Measurements from ENCODE around the gene COL25A1. TPM values are rescaled to one million over a fixed set of nuclear protein-coding genes. Genes with fewer than 3 reads are reported as not detected.

COL25A1 gene
- total RNA-seq, 1 experiment from 2014 or later: 4.2 TPM

DNA sequence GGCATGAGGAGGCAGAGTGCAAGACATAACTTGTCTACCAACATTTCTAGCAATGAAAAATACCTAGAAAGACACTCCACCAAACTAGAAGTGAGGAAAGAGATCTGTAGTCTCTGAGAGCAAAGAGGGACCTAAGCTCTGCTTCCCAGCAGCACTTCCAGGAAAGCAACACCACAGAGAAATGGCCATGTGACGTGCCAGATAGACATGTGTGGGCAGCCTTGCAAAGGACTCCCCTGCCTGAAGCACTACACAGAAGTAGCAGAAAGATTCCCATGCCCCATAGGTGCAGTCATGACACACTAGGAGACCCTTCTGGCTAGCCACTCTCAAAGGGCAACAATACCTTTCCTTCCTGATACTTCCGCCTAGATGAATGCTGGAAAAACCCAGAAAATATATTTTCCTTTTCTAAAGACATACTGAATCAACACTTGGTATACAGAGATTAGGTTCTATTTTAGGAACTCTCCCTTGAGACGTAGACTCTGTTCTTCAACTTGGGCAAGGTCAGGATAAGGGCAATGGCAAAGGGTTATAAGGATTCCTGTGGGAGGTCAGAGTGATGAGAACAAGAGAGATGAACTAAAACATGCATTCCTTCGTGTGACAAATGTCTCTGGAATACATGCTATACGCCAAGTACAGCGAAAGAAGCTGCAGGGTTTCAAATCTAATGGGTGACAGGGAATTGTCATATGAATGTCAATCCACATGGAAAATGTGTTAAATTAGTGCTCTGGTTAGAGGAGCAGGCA, 352.1 kb downstream of the COL25A1 start:
- H3K4me1 ChIP-seq (ENCODE audit: insufficient read depth, low read length): no peaks in the 10 kb centered on the region; the same call in 1 of the 2 replicates
- TF ChIP-seq CTCF (conservative IDR thresholded peaks at IDR 0.05): no peak
- no peaks in the 10 kb centered on the region for H3K23me2 ChIP-seq (ENCODE audit: insufficient read length, low read depth, low read length, poor library complexity, severe bottlenecking)
- H3K9me3 Mint-ChIP-seq: no peaks in the 10 kb centered on the region
- no peaks in the 10 kb centered on the region for H3K27me3 ChIP-seq (ENCODE audit: insufficient read depth, low read length)
- no peak overlapping the region for H3K4ac ChIP-seq (ENCODE audit: low read depth, low read length)
- H3K4me3 Mint-ChIP-seq: no peak overlapping the region
- no peak overlapping the region for H3K4me2 ChIP-seq (ENCODE audit: insufficient read depth, insufficient read length, low read length)
- peaks cover 12% of the 10 kb centered on the region in 2 experiments for H3K4me1 Mint-ChIP-seq
- no peak overlapping the region for H3K9ac ChIP-seq (ENCODE audit: extremely low read depth, insufficient read length, low read length)
- no peaks in the 10 kb centered on the region for H3K79me1 ChIP-seq (ENCODE audit: insufficient read depth, low read depth, low read length, poor library complexity, severe bottlenecking)
- no peak overlapping the region; a peak in 2 of 7 replicates for H3K27ac Mint-ChIP-seq
- no peaks in the 10 kb centered on the region for H4K20me1 ChIP-seq (ENCODE audit: control insufficient read depth, insufficient read depth, insufficient read length)
- H4K91ac ChIP-seq (ENCODE audit: insufficient read length, low read depth, low read length): no peak overlapping the region
- no peak overlapping the region for H3K23ac ChIP-seq (ENCODE audit: insufficient read length, low read depth, low read length)
- H2BK15ac ChIP-seq (ENCODE audit: low read depth, low read length): no peak overlapping the region
- DNase-seq: no peak
- WGBS (ENCODE audit: extremely low coverage, insufficient read length, low lambda C conversion rate): no CpG with 5 or more reads among the region's 6 CpGs
- H2BK12ac ChIP-seq (ENCODE audit: insufficient read length, low read depth, low read length): no peak overlapping the region
- no peak overlapping the region for H3K27ac ChIP-seq (ENCODE audit: insufficient read length, low read depth, low read length)
- H3K56ac ChIP-seq (ENCODE audit: insufficient read length, low read depth, low read length): no peak overlapping the region
- no peak overlapping the region for H2BK20ac ChIP-seq (ENCODE audit: low read depth, low read length, poor library complexity, severe bottlenecking)
- H3K9me3 ChIP-seq (ENCODE audit: control insufficient read depth, low read depth, low read length): no peaks in the 10 kb centered on the region
- H3K36me3 Mint-ChIP-seq (ENCODE audit: insufficient read depth in 1 of 3, low read depth in 3 of 3): no peaks in the 10 kb centered on the region; a peak in 1 of 7 replicates
- H3K14ac ChIP-seq (ENCODE audit: insufficient read depth, low read length): no peak overlapping the region
- no peak overlapping the region for H2AK5ac ChIP-seq (ENCODE audit: insufficient read length, low read length)
- H3K18ac ChIP-seq (ENCODE audit: insufficient read length, low read depth, low read length): no peak overlapping the region
- H4K5ac ChIP-seq (ENCODE audit: insufficient read length, low read depth, low read length): no peak overlapping the region
- no peak overlapping the region for H3T11ph ChIP-seq (ENCODE audit: low read length)
- H3K79me2 ChIP-seq (ENCODE audit: insufficient read depth, low read length): no peaks in the 10 kb centered on the region
- no peak overlapping the region for H2BK120ac ChIP-seq (ENCODE audit: low read depth, low read length, poor library complexity, severe bottlenecking)
- no peak overlapping the region for H4K8ac ChIP-seq (replicated peaks; ENCODE audit: insufficient read length, low read depth, low read length)
- no peaks in the 10 kb centered on the region for H3K27me3 Mint-ChIP-seq (ENCODE audit: low read depth)
- H2AFZ ChIP-seq (ENCODE audit: low read length): no peak overlapping the region
- no peak overlapping the region for H2BK5ac ChIP-seq (ENCODE audit: insufficient read length, low read length)
